SK-N-SH (cell line): ENCODE data around the gene TDO2. TPM values are rescaled to one million over a fixed set of nuclear protein-coding genes. Genes with fewer than 3 reads are reported as not detected.

Source experiments
- CTCF ChIA-PET: fragments of 300-600, 350-600 bp; formaldehyde crosslinking; extraction: SDS; loops from one replicate; lab custom pipeline; 2021; lab: Yijun Ruan, JAX
- POLR2A ChIA-PET: fragments of 350-600 bp; sonication (Branson Sonifier 250); formaldehyde crosslinking; extraction: SDS; loops from one replicate; lab custom pipeline; 2020; ENCODE audit warnings: antibody characterized with exemption, inconsistent platforms; lab: Yijun Ruan, JAX
- DNase-seq: peaks from one replicate; pipeline ENCODE4 v3.0.0; 2012
- H2AFZ ChIP-seq: fragments of 200-600 bp; sonication (generic); 2 replicates; pipeline ENCODE4 v1.8.1; 2016; ENCODE audit warnings: antibody characterized with exemption, mild to moderate bottlenecking, low read depth
- H3F3A ChIP-seq: fragments of 200-600 bp; sonication (generic); replicated peaks from 2 replicates; pipeline ENCODE3; 2016; ENCODE audit warnings: antibody characterized with exemption, mild to moderate bottlenecking; ENCODE audit not compliant: insufficient read depth
- H3K27ac ChIP-seq, 2 experiments: fragments of 200-500 bp in 1 of 2; fragments of 200-600 bp in 1 of 2; sonication (Bioruptor generic) in 1 of 2; sonication (generic), shearing (Covaris generic) in 1 of 2; 2 replicates each; pipeline versions ENCODE4 v1.5.1 to v1.6.1; 2014 to 2016; ENCODE audit warnings: low read depth in 2 of 2, inconsistent platforms in 1 of 2, low read length in 1 of 2, mild to moderate bottlenecking in 1 of 2, mixed read lengths in 1 of 2
- H3K27me3 ChIP-seq: fragments of 200-600 bp; sonication (generic), shearing (Covaris generic); 2 replicates; pipeline ENCODE4 v1.6.1; 2016; ENCODE audit warnings: mixed run types; ENCODE audit not compliant: insufficient read depth
- H3K36me3 ChIP-seq, 2 experiments: fragments of 200-500 bp in 1 of 2; fragments of 200-600 bp in 1 of 2; sonication (Bioruptor generic) in 1 of 2; sonication (generic) in 1 of 2; replicated peaks in 1 of 2; 2 replicates each; pipeline versions ENCODE3 to v1.5.1; 2014 to 2016; ENCODE audit warnings: low read length in 1 of 2, mild to moderate bottlenecking in 1 of 2; ENCODE audit not compliant: insufficient read depth in 2 of 2, control insufficient read depth in 1 of 2
- H3K4me1 ChIP-seq, 2 experiments: fragments of 200-500 bp in 1 of 2; fragments of 200-600 bp in 1 of 2; sonication (Bioruptor generic) in 1 of 2; sonication (generic), shearing (Covaris generic) in 1 of 2; 2 replicates each; pipeline versions ENCODE4 v1.5.1 to v1.6.1; 2014 to 2016; ENCODE audit warnings: low read depth in 1 of 2, low read length in 1 of 2, mixed run types in 1 of 2; ENCODE audit not compliant: insufficient read depth in 2 of 2, control insufficient read depth in 1 of 2
- H3K4me2 ChIP-seq: fragments of 200-600 bp; sonication (generic), shearing (Covaris generic); 2 replicates; pipeline ENCODE4 v1.6.1; 2017; ENCODE audit warnings: mixed run types
- H3K4me3 ChIP-seq, 2 experiments: fragments of 200-500 bp in 1 of 2; fragments of 200-600 bp in 1 of 2; sonication (Bioruptor generic) in 1 of 2; sonication (generic), shearing (Covaris generic) in 1 of 2; 2 replicates each; pipeline versions ENCODE4 v1.5.1 to v1.8.1; 2014 to 2016; ENCODE audit warnings: low read depth in 2 of 2, inconsistent platforms in 1 of 2, low read length in 1 of 2, mild to moderate bottlenecking in 1 of 2, mixed read lengths in 1 of 2, moderate library complexity in 1 of 2
- H3K79me2 ChIP-seq: fragments of 200-600 bp; sonication (generic); 2 replicates; pipeline ENCODE4 v1.8.1; 2017; ENCODE audit warnings: mild to moderate bottlenecking; ENCODE audit not compliant: insufficient read depth
- H3K9ac ChIP-seq: fragments of 200-600 bp; sonication (generic); 2 replicates; pipeline ENCODE4 v1.6.1; 2017; ENCODE audit warnings: mixed run types
- H3K9me2 ChIP-seq: fragments of 200-600 bp; sonication (generic); 2 replicates; pipeline ENCODE4 v1.6.1; 2017; ENCODE audit warnings: mixed run types
- H3K9me3 ChIP-seq: fragments of 200-600 bp; sonication (generic); 2 replicates; pipeline ENCODE4 v1.6.1; 2017; ENCODE audit warnings: mixed run types, mild to moderate bottlenecking, moderate library complexity
- H4K20me1 ChIP-seq: fragments of 200-600 bp; sonication (generic); 2 replicates; pipeline ENCODE4 v1.6.1; 2017; ENCODE audit warnings: mild to moderate bottlenecking, mixed run types; ENCODE audit not compliant: insufficient read depth
- EZH2phosphoT487 ChIP-seq: fragments of 200-600 bp; sonication (generic); IDR thresholded peaks from 2 replicates; pipeline ENCODE4 v1.6.1; 2017; ENCODE audit warnings: low read depth, mixed run types, mild to moderate bottlenecking, antibody characterized with exemption, moderate library complexity, borderline replicate concordance
- FOSL2 ChIP-seq: IDR thresholded peaks from 2 replicates; pipeline ENCODE4 v1.4.0; 2012; ENCODE audit warnings: low read depth, mild to moderate bottlenecking, moderate library complexity, borderline replicate concordance
- GABPA ChIP-seq: IDR thresholded peaks from 2 replicates; pipeline ENCODE4 v1.4.0; 2012; ENCODE audit warnings: low read depth, mild to moderate bottlenecking
- IRF3 ChIP-seq: fragments of 150-350 bp; IDR thresholded peaks from 2 replicates; pipeline ENCODE4 v1.6.1; 2016; ENCODE audit warnings: mild to moderate bottlenecking, low read depth, low read length
- JUND ChIP-seq: IDR thresholded peaks from 2 replicates; pipeline ENCODE4 v1.4.0; 2012
- NRF1 ChIP-seq: IDR thresholded peaks from 2 replicates; pipeline ENCODE4 v1.6.1; 2012; ENCODE audit warnings: low read depth, mild to moderate bottlenecking, low read length
- PBX3 ChIP-seq: IDR thresholded peaks from 2 replicates; pipeline ENCODE4; 2012
- REST ChIP-seq: IDR thresholded peaks from 2 replicates; pipeline ENCODE4 v1.6.1; 2012; ENCODE audit warnings: mild to moderate bottlenecking, low read depth, low read length, moderate library complexity
- RFX5 ChIP-seq: IDR thresholded peaks from 2 replicates; pipeline ENCODE4 v1.6.1; 2012; ENCODE audit warnings: mild to moderate bottlenecking, improper control_type of control experiment, low read length
- RXRA ChIP-seq: IDR thresholded peaks from 2 replicates; pipeline ENCODE4 v1.4.0; 2012; ENCODE audit warnings: low read depth, mild to moderate bottlenecking, borderline replicate concordance
- SIN3A ChIP-seq: IDR thresholded peaks from 2 replicates; pipeline ENCODE4 v1.6.1; 2012; ENCODE audit warnings: low read depth, mild to moderate bottlenecking, low read length, moderate library complexity, borderline replicate concordance
- SMC3 ChIP-seq: IDR thresholded peaks from 2 replicates; pipeline ENCODE4 v1.6.1; 2012; ENCODE audit warnings: low read depth, low read length, improper control_type of control experiment
- TEAD4 ChIP-seq: IDR thresholded peaks from 2 replicates; pipeline ENCODE4 v1.4.0; 2012; ENCODE audit warnings: mild to moderate bottlenecking, borderline replicate concordance; ENCODE audit not compliant: insufficient read depth
- USF2 ChIP-seq: fragments of 150-350 bp; IDR thresholded peaks from 2 replicates; pipeline ENCODE4 v1.6.1; 2017; ENCODE audit warnings: antibody characterized with exemption, low read length, low read depth, borderline replicate concordance
- ZBTB33 ChIP-seq: IDR thresholded peaks from 2 replicates; pipeline ENCODE4 v1.4.0; 2012; ENCODE audit warnings: low read depth, borderline replicate concordance
- WGBS: methylation state at CpG from one replicate; pipeline ENCODE4 v1.1.6; 2017; ENCODE audit warnings: low lambda C conversion rate; 5-methylcytosine and 5-hydroxymethylcytosine counted together
- polyA plus RNA-seq, 3 experiments: library from polyadenylated mRNA; depleted of rRNA; stranded (reverse); fragments of >200 nt; gene quantifications; 2 replicates each; pipeline ENCODE4 v1.2.3, GENCODE V29; 2012

The TDO2 gene
- polyA plus RNA-seq, 1 of the 3 experiments (the other 2 are of a cell fraction), result not detected

- H3K9ac ChIP-seq, result no peak overlapping the region
- peaks cover 0 to 5% of the 10 kb centered on the region in 2 experiments; a peak in 2 of 4 replicates for H3K4me1 ChIP-seq
- 65% methylated on average over 6 of the region's 6 CpGs for WGBS
- H4K20me1 ChIP-seq, result no peaks in the 10 kb centered on the region
- H3K27ac ChIP-seq, result no peak overlapping the region
- H3K9me2 ChIP-seq, result no peaks in the 10 kb centered on the region
- DNase-seq, result no peak
- H3K4me2 ChIP-seq, result no peak overlapping the region
- ChIA-PET CTCF (interaction anchor here (0.9 to 1.1 kb wide), 2 partner anchors 23 to 547 kb away, joined by 3 read pairs; no protein-coding TSS in a partner anchor), POLR2A (no interaction called here)
- no peaks in the 10 kb centered on the region for H3K27me3 ChIP-seq
- H3K9me3 ChIP-seq, result no peaks in the 10 kb centered on the region
- no peak overlapping the region for H2AFZ ChIP-seq
- peaks cover 4% of the 10 kb centered on the region for H3F3A ChIP-seq
- no peak for TF ChIP-seq GABPA
- no peak for TF ChIP-seq IRF3
- TF ChIP-seq RXRA, result no peak
- no peak for TF ChIP-seq FOSL2
- no peak for TF ChIP-seq EZH2phosphoT487
- TF ChIP-seq JUND, result no peak
- no peak for TF ChIP-seq USF2
- no peak for TF ChIP-seq SMC3
- no peak for TF ChIP-seq PBX3
- TF ChIP-seq TEAD4, result no peak
- no peak overlapping the region for H3K4me3 ChIP-seq
- no peaks in the 10 kb centered on the region for H3K79me2 ChIP-seq
- H3K36me3 ChIP-seq, result no peaks in the 10 kb centered on the region
Measured at GRCh38 chr4:155950461-155950860, 47.0 kb downstream of the TDO2 start.

- no peaks in the 10 kb centered on the region for H3K36me3 ChIP-seq
- 70% methylated on average over 6 of the region's 6 CpGs for WGBS
- TF ChIP-seq IRF3 (no peak), NRF1 (no peak), RXRA (no peak), PBX3 (no peak), RFX5 (no peak), REST (no peak), JUND (no peak), SIN3A (no peak), ZBTB33 (no peak)
Measured at GRCh38 chr4:155952501-155952901, 49.0 kb downstream of the TDO2 start.

More at GRCh38 chr4:155952501-155952901, 49.0 kb downstream of the TDO2 start:
- no peaks in the 10 kb centered on the region for H3K9me3 ChIP-seq
- ChIA-PET CTCF (interaction anchor here (0.7 to 3.0 kb wide), 25 partner anchors 8 to 882 kb away, joined by 3 to 29 read pairs (median 5); partner anchors contain the start of gene TDO2), POLR2A (no interaction called here)
- H2AFZ ChIP-seq, result peak overlapping the region; percentile 100
- H3K9me2 ChIP-seq, result no peaks in the 10 kb centered on the region
- H3K27ac ChIP-seq, result peak overlapping the region; percentile 32 to 98; a peak in 3 of 4 replicates
- H4K20me1 ChIP-seq, result no peaks in the 10 kb centered on the region
- H3K4me1 ChIP-seq, result peaks cover 0 to 5% of the 10 kb centered on the region in 2 experiments; a peak in 2 of 4 replicates
- H3K27me3 ChIP-seq, result no peaks in the 10 kb centered on the region
- no peak overlapping the region for H3K4me3 ChIP-seq
- no peak for DNase-seq
- H3K79me2 ChIP-seq, result no peaks in the 10 kb centered on the region
- no peak overlapping the region for H3K9ac ChIP-seq
- peaks cover 4% of the 10 kb centered on the region for H3F3A ChIP-seq
- H3K4me2 ChIP-seq, result no peak overlapping the region
